Endothelial cell of umbilical vein (primary cell): Measurements from ENCODE around the gene SIVA1. TPM values are rescaled to one million over a fixed set of nuclear protein-coding genes. Genes with fewer than 3 reads are reported as not detected.

ENCODE experiments used
- BruUV-seq: library from RNA; stranded (reverse); fragments of 400-500 nt; replicated peaks from 2 replicates; lab custom pipeline; 2021; lab: Mats Ljungman, UMichigan
- CTCF ChIA-PET: fragments of 300-600, 350-600 bp; sonication (Branson Sonifier 250); formaldehyde crosslinking; loops from one replicate; lab custom pipeline; 2021; ENCODE audit warnings: antibody characterized with exemption, inconsistent platforms; lab: Charles Lee
- POLR2A ChIA-PET: fragments of 300-600, 350-600 bp; sonication (Branson Sonifier 250); formaldehyde crosslinking; loops from one replicate; lab custom pipeline; 2021; ENCODE audit warnings: antibody characterized with exemption, inconsistent platforms; lab: Charles Lee
- DNase-seq: peaks from one replicate; pipeline ENCODE4 v3.0.0-alpha.2; 2011; ENCODE audit warnings: low read depth, low spot score
- FAIRE-seq: peaks from 2 replicates; lab custom pipeline; 2011; peaks lifted over from hg19 to GRCh38; lab: Jason Lieb, UNC
- H2AFZ ChIP-seq: 2 replicates; pipeline ENCODE4 v1.6.0; 2012; ENCODE audit warnings: low read depth, low read length, control low read depth, inconsistent platforms
- H3K27ac ChIP-seq: 2 replicates; pipeline ENCODE4 v1.5.1; 2011; ENCODE audit warnings: low read depth, mild to moderate bottlenecking, control low read depth, low read length, moderate library complexity; ENCODE audit not compliant: insufficient read depth
- H3K27me3 ChIP-seq, 2 experiments: 2 replicates each; pipeline versions ENCODE4 v1.6.0 to v1.6.1; 2011; ENCODE audit warnings: low read length in 2 of 2, mixed read lengths in 1 of 2; ENCODE audit not compliant: control insufficient read depth in 2 of 2, insufficient read depth in 2 of 2
- H3K36me3 ChIP-seq, 2 experiments: 2 replicates in 1 of 2; 3 replicates in 1 of 2; pipeline ENCODE4 v1.5.1; 2011; ENCODE audit warnings: low read length in 2 of 2, mild to moderate bottlenecking in 1 of 2, moderate library complexity in 1 of 2; ENCODE audit not compliant: control insufficient read depth in 2 of 2, insufficient read depth in 2 of 2; ENCODE audit errors: extremely low read depth in 1 of 2
- H3K4me1 ChIP-seq: 3 replicates; pipeline ENCODE4 v1.5.1; 2011; ENCODE audit warnings: mild to moderate bottlenecking, low read length; ENCODE audit not compliant: control insufficient read depth, insufficient read depth; ENCODE audit errors: extremely low read depth
- H3K4me2 ChIP-seq: 2 replicates; pipeline ENCODE4 v1.6.1; 2011; ENCODE audit warnings: low read length, control low read depth, mixed read lengths; ENCODE audit not compliant: insufficient read depth
- H3K4me3 ChIP-seq, 3 experiments: fragments of 200-600 bp in 1 of 3; sonication (generic), shearing (Covaris generic) in 1 of 3; replicated peaks in 1 of 3; 2 replicates each; pipeline ENCODE4 v1.5.1; 2011 to 2016; ENCODE audit warnings: control low read depth in 3 of 3, low read length in 3 of 3, mild to moderate bottlenecking in 2 of 3, inconsistent platforms in 1 of 3, low read depth in 1 of 3, moderate library complexity in 1 of 3; ENCODE audit not compliant: insufficient read depth in 1 of 3
- H3K79me2 ChIP-seq: 2 replicates; pipeline ENCODE4 v1.6.0; 2012; ENCODE audit warnings: low read length, inconsistent platforms; ENCODE audit not compliant: control insufficient read depth, insufficient read depth
- H3K9ac ChIP-seq: replicated peaks from 2 replicates; pipeline ENCODE3; 2011; ENCODE audit warnings: low read length, control low read depth; ENCODE audit not compliant: insufficient read depth; ENCODE audit errors: extremely low read depth
- H3K9me1 ChIP-seq: replicated peaks from 3 replicates; pipeline ENCODE4 v1.6.0; 2011; ENCODE audit warnings: mild to moderate bottlenecking, low read length; ENCODE audit not compliant: control insufficient read depth, insufficient read depth; ENCODE audit errors: extremely low read depth
- H3K9me3 ChIP-seq: replicated peaks from 2 replicates; pipeline ENCODE4 v1.5.1; 2012; ENCODE audit warnings: low read length, inconsistent platforms; ENCODE audit not compliant: control insufficient read depth, insufficient read depth
- H4K20me1 ChIP-seq: replicated peaks from 2 replicates; pipeline ENCODE3; 2011; ENCODE audit warnings: mild to moderate bottlenecking, low read length; ENCODE audit not compliant: control insufficient read depth, insufficient read depth; ENCODE audit errors: extremely low read depth
- FOS ChIP-seq: IDR thresholded peaks from 2 replicates; pipeline ENCODE4 v1.6.1; 2011; ENCODE audit warnings: mild to moderate bottlenecking, low read length, moderate library complexity, borderline replicate concordance; ENCODE audit not compliant: insufficient read depth
- GATA2 ChIP-seq: IDR thresholded peaks from 2 replicates; pipeline ENCODE4 v1.7.0; 2011; ENCODE audit warnings: low read depth, mild to moderate bottlenecking, moderate library complexity, mixed read lengths, low read length; ENCODE audit not compliant: insufficient read length, insufficient read depth
- MYC ChIP-seq: IDR thresholded peaks from one replicate; pipeline ENCODE4 v1.6.1; 2011; ENCODE audit warnings: mild to moderate bottlenecking, low read depth, low read length
- POLR2A ChIP-seq: IDR thresholded peaks from 2 replicates; pipeline ENCODE4 v1.6.1; 2012; ENCODE audit warnings: low read depth, mild to moderate bottlenecking, control low read depth, low read length
- POLR2AphosphoS5 ChIP-seq: IDR thresholded peaks from 2 replicates; pipeline ENCODE4 v1.6.1; 2012; ENCODE audit warnings: low read depth, mild to moderate bottlenecking, control low read depth, low read length, moderate library complexity; ENCODE audit not compliant: insufficient read depth
- dilution Hi-C: fragments of 300-500 bp; cut with MboI; formaldehyde crosslinking; loops from one replicate; pipeline ENCODE4 v1.15.0; 2019; ENCODE audit warnings: low sequenced_read_pairs; ENCODE audit not compliant: extremely low pct_ligation_motif_present
- intact Hi-C: fragments of 100-400 bp; cut with micrococcal nuclease; formaldehyde crosslinking; loops from one replicate; pipeline ENCODE4 v1.10.0; 2022
- polyA plus RNA-seq, 4 experiments: library from polyadenylated mRNA; depleted of rRNA in 3 of 4; stranded (reverse) in 3 of 4; unstranded in 1 of 4; fragments of >200 nt; gene quantifications; 2 replicates each; pipeline versions ENCODE4 v1.2.1 to v1.2.3, GENCODE V29; 2011 to 2012; ENCODE audit warnings: missing spikeins in 1 of 4
- total RNA-seq: library from RNA; stranded (reverse); gene quantifications from 2 replicates; pipeline ENCODE4 v1.2.3, GENCODE V29; 2021
- TF ChIP-seq, protein P1 (sequence below), 2 donors: IDR thresholded peaks; 1 replicate in 1 of 2; 2 replicates in 1 of 2; pipeline ENCODE4 v1.5.1; 2011; ENCODE audit warnings: low read length in 2 of 2, mild to moderate bottlenecking in 2 of 2, moderate library complexity in 2 of 2, control low read depth in 1 of 2, inconsistent platforms in 1 of 2, low read depth in 1 of 2; ENCODE audit not compliant: insufficient read depth in 1 of 2; ENCODE audit errors: extremely low read depth in 1 of 2

SIVA1 gene
- total and polyA plus RNA-seq, 2 donors (not counting 3 experiments of a cell fraction or from before 2014, with no cell fraction given), result 101 to 299 TPM

DNA sequence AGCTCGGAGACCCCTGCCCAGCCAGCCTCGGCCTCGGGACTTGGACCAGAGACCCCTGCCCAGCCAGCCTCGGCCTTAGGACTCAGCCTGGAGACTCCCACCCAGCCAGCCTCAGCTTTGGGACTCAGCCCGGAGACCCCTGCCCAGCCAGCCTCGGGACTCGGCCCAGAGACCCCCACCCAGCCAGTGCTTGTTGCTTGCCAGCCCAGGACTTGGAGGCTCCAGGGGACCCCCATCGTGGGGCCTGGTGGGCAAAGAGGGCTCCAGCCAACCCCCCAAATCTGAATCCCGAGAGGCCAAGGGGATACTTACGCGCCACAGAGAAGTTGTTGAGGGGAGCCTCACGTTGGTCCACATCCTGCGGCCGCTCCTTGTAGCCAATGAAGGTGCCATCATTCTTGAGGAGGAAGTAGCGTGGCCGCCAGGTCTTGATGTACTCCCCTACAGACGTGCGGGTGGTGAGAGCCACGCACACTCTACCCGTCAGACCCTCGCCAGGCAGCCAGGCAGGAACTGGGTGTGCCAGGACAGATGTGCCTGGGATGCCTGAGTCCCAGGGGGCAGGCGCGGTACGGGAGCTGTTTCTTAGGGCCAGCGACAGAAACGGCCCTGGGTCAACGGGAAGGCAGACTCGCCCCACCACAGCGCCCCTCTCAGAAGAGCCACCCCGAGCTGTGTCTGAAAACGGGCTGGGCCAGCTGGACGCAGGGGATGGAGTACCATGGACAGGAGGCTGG lies 27.0 kb downstream of the SIVA1 start:
- H3K9me3 ChIP-seq, result no peaks in the 10 kb centered on the region
- POLR2A ChIA-PET, result no interaction called here
- no peaks in the 10 kb centered on the region for H3K27me3 ChIP-seq
- BruUV-seq, result no TSS peak
- no peak overlapping the region for H3K4me3 ChIP-seq
- dilution Hi-C loops (no loop called here), intact Hi-C loops (no loop called here)
- FAIRE-seq, result no peak
- no peak overlapping the region for H3K27ac ChIP-seq
- no peaks in the 10 kb centered on the region for H3K9me1 ChIP-seq
- H4K20me1 ChIP-seq, result no peaks in the 10 kb centered on the region
- H2AFZ ChIP-seq, result no peak overlapping the region
- TF ChIP-seq POLR2A (no peak), MYC (no peak), FOS (no peak), POLR2AphosphoS5 (no peak), GATA2 (no peak)
- TF ChIP-seq, protein P1, sequence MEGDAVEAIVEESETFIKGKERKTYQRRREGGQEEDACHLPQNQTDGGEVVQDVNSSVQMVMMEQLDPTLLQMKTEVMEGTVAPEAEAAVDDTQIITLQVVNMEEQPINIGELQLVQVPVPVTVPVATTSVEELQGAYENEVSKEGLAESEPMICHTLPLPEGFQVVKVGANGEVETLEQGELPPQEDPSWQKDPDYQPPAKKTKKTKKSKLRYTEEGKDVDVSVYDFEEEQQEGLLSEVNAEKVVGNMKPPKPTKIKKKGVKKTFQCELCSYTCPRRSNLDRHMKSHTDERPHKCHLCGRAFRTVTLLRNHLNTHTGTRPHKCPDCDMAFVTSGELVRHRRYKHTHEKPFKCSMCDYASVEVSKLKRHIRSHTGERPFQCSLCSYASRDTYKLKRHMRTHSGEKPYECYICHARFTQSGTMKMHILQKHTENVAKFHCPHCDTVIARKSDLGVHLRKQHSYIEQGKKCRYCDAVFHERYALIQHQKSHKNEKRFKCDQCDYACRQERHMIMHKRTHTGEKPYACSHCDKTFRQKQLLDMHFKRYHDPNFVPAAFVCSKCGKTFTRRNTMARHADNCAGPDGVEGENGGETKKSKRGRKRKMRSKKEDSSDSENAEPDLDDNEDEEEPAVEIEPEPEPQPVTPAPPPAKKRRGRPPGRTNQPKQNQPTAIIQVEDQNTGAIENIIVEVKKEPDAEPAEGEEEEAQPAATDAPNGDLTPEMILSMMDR (IDR thresholded peaks at IDR 0.05; ENCODE audit: extremely low read depth in 1 of 2, insufficient read depth in 1 of 2, low read depth in 1 of 2, low read length in 2 of 2), result no peak
- no peak overlapping the region for H3K9ac ChIP-seq
- H3K4me1 ChIP-seq, result no peaks in the 10 kb centered on the region
- H3K4me2 ChIP-seq, result no peak overlapping the region
- peaks cover 4 to 20% of the 10 kb centered on the region in 2 experiments for H3K36me3 ChIP-seq
- peaks cover 6% of the 10 kb centered on the region for H3K79me2 ChIP-seq
- DNase-seq, result no peak
- CTCF ChIA-PET, result interaction anchor here (4.4 kb wide), 1 partner anchor 11 kb away, joined by 31 read pairs; no protein-coding TSS in a partner anchor
